Astrocyte of the hippocampus (primary cell): Measurements from ENCODE around the gene TMEM198.

Experiments used
- DNase-seq: peaks from one replicate; pipeline ENCODE4 v3.0.0; 2011; ENCODE audit warnings: low read depth, low spot score

The TMEM198 gene, protein sequence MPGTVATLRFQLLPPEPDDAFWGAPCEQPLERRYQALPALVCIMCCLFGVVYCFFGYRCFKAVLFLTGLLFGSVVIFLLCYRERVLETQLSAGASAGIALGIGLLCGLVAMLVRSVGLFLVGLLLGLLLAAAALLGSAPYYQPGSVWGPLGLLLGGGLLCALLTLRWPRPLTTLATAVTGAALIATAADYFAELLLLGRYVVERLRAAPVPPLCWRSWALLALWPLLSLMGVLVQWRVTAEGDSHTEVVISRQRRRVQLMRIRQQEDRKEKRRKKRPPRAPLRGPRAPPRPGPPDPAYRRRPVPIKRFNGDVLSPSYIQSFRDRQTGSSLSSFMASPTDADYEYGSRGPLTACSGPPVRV

DNA sequence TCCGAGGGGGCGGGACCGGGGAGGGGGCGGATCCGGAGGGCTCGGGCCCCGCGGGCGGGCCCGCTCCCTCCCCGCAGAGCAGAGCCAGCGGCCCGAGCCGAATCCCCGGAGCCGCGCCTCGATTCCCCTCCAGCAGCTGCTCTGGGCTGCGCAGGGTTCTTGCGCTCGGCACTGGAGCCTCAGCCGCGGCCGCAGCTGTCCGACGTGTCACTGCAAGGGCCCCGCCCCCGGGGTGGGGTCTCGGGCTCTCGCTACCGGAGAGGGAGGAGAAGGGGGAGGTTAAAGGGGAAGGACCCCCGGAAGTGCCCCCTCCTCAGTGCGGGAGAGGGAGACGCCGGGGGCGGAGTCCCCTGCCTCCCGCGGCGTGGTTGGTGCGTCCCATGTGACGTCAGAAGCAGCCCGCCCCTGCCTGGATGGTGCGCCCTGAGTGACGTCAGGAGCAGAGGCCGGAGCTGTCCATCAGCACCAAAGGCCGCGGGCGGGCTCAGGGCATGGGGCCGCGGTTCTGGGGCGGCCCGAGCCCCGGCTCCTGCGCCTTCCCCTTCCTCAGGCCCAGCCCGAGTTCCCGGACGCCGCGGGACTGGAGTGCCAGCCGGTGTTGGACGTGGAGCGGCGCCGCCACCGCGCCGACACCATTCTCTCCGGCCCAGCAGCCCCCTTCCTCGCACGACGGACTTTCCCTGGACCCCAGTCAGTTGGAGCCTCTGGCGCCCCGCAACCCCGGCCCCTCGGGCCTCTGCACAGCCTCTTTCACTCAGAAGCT is at the start of gene TMEM198, which contains the start of gene CHPF:
TMEM198 (plus strand) TSS at position 433 of the 763 bp plus-strand sequence. CDS start 700 bp downstream, outside the sequence.
CHPF (minus strand) TSS at position 214 of the 763 bp plus-strand sequence. CDS start 271 bp downstream, outside the sequence.
- DNase-seq = peak; percentile 100

DNA sequence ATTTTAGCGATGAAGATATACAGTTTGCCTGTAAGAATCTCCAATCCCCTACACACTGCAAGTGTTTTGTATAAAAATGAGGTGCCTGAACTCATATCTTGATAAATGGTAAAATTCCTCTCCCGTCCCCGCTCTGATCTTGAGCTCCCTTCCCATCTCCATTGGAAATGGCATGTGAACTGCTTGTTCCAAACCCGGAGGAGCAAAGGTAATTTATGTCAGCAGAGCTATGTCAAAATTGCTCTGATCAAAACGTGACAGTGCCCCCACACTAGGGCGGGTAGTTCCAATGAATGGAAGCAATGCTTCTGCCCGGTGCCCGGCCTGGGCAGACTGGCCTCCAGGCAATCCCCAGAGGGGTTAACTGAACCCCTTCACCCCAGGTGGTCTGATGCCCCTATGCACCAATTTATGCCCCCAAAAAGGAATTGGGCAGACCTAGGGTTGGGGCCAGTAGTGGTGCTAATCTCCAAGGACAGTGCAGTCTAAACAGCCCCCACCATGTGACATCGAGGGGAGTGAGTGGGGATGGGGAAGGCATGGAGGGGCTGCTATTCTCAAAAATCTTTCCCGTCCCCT is 48.8 kb upstream of the TMEM198 start:
- DNase-seq = no peak

DNA sequence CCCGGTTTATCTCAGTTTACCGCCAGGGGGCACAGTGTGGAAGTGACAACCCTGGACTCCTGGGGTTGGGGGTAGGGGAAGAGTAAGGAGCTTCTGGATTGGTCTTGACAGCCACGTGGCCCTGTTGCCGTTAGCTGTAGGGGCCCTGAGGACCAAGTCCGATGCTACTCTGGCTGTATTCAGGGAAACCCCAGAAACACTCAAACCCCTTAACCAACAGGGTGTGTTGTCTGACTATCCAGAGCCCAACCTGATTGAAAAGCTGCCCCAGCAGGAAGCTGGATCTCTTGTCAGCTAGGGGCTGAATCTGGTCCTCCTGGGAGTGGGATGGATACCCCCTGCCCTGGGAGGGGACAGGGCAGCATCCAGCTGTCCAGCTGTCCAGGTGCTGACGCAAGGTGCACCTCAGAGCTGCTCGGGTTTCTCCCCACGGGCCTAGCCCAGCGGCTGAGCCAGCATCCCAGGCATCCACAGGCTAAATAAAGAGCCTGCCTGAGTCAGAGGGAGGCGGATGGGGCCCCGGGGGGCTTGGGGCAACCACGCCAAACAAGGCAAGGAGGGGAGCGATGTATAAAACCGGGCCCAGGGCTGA is 48.2 kb upstream of the TMEM198 start:
- peak; percentile 85 for DNase-seq

DNA sequence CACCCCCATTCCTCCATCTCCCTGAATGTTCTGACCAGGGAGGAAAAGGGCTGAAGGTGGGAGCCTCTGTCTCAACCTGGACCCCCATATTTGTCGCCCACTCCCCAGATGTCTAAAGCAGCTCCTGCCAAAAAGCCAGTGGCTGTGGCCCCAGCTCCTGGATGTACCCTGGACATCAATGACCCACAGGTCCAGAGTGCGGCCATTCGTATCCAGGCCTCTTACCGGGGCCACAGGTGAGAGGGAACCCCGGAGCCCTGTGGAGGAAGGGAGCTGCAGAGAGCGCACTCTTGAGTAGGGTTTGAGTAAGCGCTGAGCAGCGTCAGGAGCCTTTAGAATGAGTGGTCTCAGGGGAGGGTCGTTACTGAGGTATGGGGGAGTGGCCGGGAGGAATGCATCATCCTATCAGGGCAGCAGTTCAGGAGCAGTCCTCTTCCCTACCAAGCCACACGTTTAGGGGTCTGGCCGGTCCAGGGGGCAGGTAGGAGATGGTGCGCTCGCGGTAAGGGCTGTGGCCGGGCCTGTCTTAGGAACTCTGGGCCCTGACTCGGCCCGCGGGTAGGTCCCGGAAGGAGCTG is 47.5 kb upstream of the TMEM198 start:
- DNase-seq = no peak

DNA sequence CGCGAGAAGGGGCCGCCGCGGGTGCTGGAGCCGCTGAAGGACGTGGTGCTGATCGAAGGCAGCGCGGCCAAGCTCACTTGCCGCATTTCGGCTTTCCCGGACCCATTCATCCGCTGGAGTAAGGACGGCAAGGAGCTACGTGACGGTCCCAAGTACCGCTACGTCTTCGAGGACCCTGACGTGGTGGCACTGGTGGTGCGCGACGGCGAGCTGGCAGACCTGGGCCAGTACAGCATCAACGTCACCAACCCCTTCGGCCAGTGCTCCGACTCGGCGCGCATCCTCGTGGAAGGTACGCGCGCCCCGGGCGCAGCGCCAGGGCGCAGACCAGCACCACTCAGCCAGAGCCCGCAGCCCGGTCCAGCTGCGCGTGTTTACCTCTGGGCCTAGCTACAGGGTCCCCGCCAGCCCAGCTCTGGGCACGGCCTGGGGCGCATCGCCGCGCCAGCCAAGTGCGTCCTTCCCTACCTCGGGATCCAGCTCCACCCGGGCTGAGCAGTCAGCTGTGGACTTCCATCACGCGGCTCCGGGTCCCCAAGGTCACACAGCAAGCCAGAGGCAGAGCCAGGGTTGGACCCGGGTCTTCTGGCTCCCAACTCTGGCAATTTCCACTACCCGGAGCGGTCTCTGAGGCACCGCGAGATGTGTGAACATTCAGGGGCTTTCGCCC is 46.9 kb upstream of the TMEM198 start:
- peak; percentile 56 for DNase-seq

DNA sequence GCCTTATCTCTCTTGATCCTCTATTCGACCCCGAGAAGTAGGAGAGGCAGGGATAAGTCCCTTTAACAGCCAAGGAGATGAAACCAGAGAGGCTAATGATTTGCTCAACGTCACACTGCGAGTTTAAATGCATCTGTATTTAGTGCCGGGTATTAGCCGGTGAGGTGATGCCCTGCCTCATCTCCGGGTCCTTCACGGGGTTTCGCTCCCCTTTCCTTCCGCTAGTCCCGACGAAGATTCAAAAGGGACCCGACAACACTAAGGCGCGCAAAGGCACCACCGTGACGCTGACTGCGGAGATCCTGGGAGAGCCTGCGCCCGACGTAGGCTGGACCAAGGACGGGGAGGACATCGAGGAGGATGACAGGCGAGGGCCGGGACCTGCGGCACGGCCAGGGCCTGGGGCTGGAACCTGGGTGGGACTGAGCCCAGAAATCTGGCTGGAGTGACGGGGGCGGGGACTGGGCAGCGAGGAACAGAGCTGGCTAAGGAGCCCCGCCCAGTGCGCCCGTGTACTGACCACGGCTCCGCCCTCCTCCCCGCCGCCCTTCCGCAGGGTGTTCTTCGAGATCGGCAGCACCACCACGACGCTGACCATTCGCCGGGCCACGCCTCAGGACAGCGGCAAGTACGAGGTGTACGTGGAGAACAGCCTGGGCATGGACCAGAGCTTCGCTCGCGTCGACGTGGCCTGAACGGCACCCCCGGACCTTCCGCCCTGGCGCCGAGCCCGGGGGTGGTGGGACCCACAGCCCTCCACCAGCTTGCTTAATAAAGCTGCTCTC is 46.1 kb upstream of the TMEM198 start:
- peak; percentile 84 for DNase-seq

DNA sequence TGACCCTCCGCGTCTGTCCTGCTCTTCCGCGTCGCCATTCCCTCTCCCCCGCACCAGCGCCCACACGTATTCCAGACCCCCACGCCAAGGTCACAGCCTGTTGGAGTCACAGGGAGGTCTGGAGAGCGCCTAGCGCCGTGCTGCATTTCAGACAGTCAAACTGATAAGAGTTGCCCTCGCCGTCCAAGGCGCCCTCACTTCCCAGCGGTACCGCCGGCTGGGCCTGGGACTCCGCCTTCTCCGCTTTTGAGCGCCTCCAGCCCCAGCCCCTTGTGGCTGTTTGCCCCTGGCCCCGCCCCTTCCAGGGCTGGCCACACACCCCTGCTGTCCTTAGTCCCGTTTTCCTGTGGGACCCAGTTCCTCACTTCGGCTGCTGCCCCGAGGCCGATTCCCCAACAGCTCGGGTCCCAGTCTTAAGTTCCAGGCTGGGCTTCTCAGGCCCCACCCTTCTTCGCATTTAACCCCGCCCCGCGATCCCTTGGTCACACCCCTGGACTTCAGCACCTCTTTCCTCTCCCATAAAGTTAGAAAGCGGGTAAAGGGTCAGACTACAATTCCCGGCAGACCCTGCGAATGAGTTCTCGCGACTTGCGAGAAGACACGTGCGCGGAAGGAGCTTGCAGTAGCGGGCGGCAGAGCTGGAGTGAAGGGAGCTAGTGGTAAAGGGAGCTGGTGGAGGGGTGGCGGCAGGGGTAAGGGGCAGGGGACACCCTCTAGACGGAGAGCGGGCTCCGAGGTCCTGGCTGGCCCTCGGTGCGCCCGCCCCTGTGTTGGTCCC is 45.4 kb upstream of the TMEM198 start, which contains the start of gene GMPPA:
GMPPA (plus strand) TSS at position 612 of the 778 bp plus-strand sequence. CDS start 1,085 bp downstream, outside the sequence.
- peak; percentile 98 for DNase-seq

DNA sequence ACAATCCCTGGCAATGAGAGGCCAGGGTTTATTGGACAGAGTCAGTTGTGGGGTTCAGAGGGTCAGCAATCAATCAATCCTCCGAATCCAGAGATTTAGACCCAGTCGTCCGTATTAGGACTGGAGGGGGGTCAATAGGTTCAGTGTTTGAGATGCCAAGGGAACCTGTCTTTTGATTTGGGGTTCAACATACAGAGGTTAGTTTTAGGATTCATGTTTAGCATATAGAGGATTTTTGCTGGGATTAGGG is 44.8 kb upstream of the TMEM198 start:
- DNase-seq = no peak

DNA sequence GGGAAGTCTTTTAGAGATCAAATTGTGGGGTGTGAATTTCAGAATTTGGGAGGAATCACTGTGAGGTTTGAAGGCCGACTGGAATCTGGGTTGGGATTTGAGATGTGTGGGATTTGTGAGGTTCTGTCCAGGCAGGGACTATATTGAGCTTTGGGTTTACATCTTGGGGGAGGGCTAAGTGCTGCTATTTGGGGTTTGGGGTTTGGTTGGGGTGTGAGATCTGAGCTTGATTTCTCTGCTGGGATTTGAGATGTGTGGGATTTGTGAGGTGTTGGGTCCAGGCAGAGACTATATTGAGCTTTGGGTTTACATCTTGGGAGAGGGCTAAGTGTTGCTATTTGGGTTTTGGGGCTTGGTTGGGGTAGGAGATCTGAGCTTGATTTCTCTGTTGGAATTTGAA is 44.3 kb upstream of the TMEM198 start:
- no peak for DNase-seq

DNA sequence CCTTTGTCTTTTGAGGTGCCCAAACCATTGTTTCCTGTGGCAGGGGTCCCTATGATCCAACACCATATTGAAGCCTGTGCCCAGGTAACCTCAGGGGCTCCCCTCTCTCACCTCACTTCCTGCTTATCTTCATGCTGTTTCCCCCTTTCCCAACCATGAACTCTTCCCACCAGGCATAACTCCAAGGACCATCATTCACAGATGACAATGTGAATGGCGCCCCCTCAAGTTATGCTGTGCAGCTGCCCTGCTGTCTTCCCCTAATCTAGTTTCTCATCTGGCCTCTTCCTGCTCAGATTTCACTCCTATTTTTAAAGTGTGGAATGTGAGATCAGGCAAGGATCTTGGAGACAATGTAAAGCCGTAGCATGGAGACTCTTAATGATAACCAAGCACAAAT is 43.7 kb upstream of the TMEM198 start:
- DNase-seq = no peak

DNA sequence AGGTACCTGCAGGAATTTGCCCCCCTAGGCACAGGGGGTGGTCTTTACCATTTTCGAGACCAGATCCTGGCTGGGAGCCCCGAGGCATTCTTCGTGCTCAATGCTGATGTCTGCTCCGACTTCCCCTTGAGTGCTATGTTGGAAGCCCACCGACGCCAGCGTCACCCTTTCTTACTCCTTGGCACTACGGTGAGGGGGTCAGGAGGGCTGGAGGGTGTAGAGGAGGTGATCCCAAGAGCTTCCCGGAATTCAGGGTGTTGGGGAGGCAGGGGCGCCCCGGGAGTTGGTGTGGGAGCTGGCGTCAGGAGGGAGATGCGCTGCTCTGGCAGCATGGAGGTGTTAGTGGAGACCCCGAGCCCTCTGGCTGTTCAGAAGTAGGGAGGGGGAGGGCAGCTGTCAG is 42.0 kb upstream of the TMEM198 start:
- no peak for DNase-seq

DNA sequence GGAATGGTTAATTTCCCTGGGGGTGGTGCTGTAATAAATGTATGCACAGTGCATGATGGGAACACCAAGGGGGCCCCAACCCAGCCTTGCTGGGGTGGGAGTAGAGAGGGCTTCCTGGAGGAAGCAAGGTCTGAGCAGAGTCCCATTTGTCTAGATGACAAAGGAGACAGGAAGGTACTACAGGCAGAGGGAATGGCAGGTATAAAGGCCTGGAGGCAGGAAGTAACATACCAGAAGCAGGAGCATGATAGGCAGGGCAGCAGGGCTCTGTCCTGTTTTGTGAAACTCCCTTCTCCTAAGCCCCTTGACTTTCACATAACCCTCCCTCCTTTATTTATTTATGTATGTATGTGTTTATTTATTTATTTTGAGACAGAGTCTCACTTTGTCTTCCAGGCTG is 41.2 kb upstream of the TMEM198 start:
- no peak for DNase-seq

DNA sequence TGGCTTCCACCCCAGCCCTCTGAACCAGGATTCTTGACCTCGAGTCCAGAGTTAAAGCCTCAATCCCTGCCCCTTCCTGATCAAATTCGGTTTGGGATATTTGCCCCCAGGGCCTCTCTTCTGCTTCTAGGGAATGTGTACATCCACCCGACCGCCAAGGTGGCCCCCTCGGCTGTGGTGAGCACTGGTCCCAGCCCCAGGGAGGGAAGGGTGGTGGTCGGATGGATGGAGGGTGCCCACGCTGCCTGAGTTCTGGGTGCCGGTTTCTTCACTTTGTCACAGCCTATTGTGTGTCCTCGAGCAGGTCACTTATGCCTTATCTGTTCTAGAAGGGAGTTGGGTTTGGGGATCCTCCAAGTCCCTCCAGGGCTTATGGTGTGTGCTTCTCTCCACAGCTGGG is 38.2 kb upstream of the TMEM198 start:
- DNase-seq = no peak

DNA sequence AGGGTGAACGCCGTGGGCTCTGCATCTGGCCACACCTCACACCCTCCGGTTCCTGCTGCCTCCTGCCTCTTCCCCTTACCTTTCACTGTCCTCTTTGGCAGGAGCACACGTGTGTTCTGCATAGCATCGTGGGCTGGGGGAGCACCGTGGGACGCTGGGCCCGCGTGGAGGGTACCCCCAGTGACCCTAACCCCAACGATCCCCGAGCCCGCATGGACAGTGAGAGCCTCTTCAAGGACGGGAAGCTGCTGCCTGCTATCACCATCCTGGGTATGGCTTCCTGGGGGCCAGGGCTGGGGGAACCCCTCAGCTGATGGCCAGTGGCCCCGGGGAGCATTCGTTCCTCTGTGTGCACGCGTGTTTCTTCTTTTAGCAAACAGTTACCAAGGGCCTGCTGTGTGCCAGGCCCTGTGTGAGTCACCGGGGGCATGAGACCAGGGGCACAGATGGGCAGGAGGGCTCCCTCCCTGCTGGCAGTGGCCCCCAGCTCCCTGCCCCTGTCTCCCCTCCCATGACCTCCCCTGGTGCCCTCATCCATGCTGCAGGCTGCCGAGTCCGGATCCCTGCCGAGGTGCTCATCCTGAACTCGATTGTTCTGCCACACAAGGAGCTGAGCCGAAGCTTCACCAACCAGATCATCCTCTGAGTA is 37.6 kb upstream of the TMEM198 start:
- DNase-seq = no peak

DNA sequence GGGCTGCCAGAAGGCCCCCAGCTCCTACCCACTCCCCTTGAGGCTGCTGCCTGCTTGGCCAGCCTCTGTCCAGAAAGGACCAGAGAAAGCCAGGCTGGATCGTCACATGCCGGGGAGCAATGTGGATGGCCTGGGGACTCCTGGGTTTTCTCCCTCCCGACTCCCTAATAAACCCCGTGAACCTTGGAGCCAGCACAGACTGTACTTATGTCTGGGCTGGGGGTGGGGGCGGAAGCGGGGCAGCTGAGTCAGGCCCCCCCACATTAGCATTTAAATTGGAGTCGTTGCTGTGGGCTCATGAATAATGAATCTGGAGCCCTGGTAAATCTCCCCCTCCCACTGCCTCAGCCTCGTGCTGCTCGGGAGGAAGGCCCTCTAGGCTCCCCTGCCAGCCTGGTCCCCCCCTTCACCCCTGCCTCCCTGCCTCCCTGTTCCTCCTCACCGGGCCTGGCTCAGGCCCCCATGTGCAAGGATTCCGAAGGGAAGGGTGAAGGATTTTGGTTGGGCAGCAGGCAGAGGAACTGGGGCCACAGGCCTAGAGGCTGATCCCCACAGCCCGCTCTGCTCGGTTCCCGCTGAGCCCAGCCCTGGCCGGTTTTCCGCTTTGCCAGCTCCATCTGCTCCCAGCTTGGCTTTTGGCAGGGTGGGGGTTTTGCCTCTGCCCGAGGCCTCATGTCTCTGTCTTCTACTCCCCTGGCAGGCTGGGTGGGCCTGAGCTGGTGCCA is 36.9 kb upstream of the TMEM198 start:
- DNase-seq = peak; percentile 44

DNA sequence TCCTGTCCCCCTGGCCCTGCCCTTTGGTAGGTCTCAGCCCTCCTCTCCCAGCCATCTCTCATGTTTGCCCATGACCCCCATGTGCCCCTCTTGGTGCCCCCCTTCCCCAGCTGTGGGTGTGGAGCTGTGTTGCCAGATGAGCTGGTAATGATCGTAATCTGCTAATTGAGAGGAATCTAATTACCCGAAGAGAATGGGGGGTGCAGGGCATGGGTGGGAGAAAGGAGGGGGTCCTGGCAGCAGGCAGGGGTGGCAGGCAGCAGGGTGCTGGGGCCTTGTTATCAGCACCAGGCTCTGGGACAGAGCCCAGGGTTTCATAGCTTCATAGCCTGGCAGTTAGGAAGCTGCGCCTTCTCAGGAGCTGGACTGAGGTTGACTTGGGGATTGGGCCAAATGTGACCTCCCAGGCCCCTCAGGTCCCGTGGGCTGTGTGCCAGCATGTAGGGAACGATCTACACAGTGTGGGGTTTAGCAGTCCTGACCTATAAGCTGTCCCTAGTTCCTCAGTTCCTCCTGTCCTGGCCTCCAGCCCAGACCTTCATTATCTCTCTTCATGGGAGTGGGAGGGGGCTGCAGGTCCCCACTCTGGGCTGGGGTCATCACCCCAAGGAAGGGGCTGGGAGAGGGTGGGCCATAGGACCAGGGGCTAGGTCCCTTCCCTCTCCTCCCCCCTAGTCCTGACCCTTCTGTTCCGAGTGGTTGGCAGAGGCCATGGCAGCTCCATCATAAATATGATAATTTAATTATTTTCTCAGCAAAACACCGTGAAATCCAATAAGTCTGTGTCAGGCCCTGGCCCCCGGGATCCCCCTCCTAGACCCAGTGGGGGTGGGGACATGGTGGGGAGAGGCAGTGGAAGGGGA is 36.0 kb upstream of the TMEM198 start:
- DNase-seq = peak; percentile 57

DNA sequence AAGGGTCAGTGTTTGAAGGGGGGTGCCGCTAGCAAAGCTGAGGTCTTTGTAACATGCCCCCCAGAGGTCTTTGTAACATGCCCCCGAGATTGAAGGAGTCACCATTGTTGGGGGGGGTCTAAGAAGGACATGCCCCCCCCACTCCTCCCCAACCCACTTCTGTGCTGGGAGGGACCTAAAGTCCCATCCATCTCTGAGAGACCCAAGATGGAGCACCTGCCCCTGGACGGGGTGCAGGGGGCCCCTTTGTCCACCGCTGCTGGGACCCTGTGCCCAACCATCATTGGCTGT is 35.4 kb upstream of the TMEM198 start:
- DNase-seq = no peak
